GM20431 (cell line): ENCODE results near the gene IMPACT.

Source experiments
- in situ Hi-C: fragments of 300-500 bp; cut with MseI, MboI; formaldehyde crosslinking; loops from one replicate; pipeline ENCODE4 v1.15.0; 2020; ENCODE audit warnings: low sequenced_read_pairs; ENCODE audit not compliant: unreplicated experiment

IMPACT gene

GRCh38 chr18:24420551-24420950 is 5.9 kb upstream of the IMPACT start:
- in situ Hi-C loops = no loop called here

- in situ Hi-C loops = no loop called here
Observed at GRCh38 chr18:24421831-24422230, 4.6 kb upstream of the IMPACT start.

GRCh38 chr18:24426073-24426397 is 435 bp upstream of the IMPACT start:
- in situ Hi-C loops = no loop called here

- in situ Hi-C loops = no loop called here
Observed at GRCh38 chr18:24427484-24427883, 1.0 kb downstream of the IMPACT start.

- in situ Hi-C loops = no loop called here
Observed at GRCh38 chr18:24428709-24429108, 2.2 kb downstream of the IMPACT start.

GRCh38 chr18:24429188-24429587 is 2.7 kb downstream of the IMPACT start:
- in situ Hi-C loops = no loop called here

GRCh38 chr18:24432618-24433017 is 6.1 kb downstream of the IMPACT start:
- in situ Hi-C loops = no loop called here

GRCh38 chr18:24436939-24437338 is 10.5 kb downstream of the IMPACT start:
- in situ Hi-C loops = no loop called here

GRCh38 chr18:24443870-24444269 is 17.4 kb downstream of the IMPACT start:
- in situ Hi-C loops = no loop called here

GRCh38 chr18:24446453-24446852 is 20.0 kb downstream of the IMPACT start:
- in situ Hi-C loops = no loop called here

GRCh38 chr18:24446953-24447538 is 20.6 kb downstream of the IMPACT start:
- in situ Hi-C loops = no loop called here

- in situ Hi-C loops = no loop called here
Observed at GRCh38 chr18:24447961-24448360, 21.5 kb downstream of the IMPACT start.

GRCh38 chr18:24456549-24456948 is 30.1 kb downstream of the IMPACT start:
- in situ Hi-C loops = no loop called here

GRCh38 chr18:24459772-24460171 is 33.3 kb downstream of the IMPACT start:
- in situ Hi-C loops = no loop called here

- in situ Hi-C loops = no loop called here
Observed at GRCh38 chr18:24460388-24460787, 33.9 kb downstream of the IMPACT start, which contains the start of gene HRH4. TSS of gene HRH4 (plus strand) at chr18:24460637. CDS start at chr18:24460729, 92 bp downstream.

GRCh38 chr18:24461996-24462395 is 35.5 kb downstream of the IMPACT start:
- in situ Hi-C loops = no loop called here

GRCh38 chr18:24462838-24463775 is 36.6 kb downstream of the IMPACT start:
- in situ Hi-C loops = no loop called here

- in situ Hi-C loops = no loop called here
Observed at GRCh38 chr18:24465486-24465885, 39.0 kb downstream of the IMPACT start.

- in situ Hi-C loops = no loop called here
Observed at GRCh38 chr18:24466771-24467170, 40.3 kb downstream of the IMPACT start.

GRCh38 chr18:24470022-24470618 is 43.6 kb downstream of the IMPACT start:
- in situ Hi-C loops = no loop called here

- in situ Hi-C loops = no loop called here
Observed at GRCh38 chr18:24470805-24471204, 44.3 kb downstream of the IMPACT start.
